Activated B cell treated with CpG ODN at 0.5 μM for 24 hours (primary cell): ENCODE results near the gene DONSON. TPM values are rescaled to one million over a fixed set of nuclear protein-coding genes. Genes with fewer than 3 reads are reported as not detected.

Experiments
- ATAC-seq: fragments of 200-7000 bp; cut with Tn5 transposase; one replicate; pipeline ENCODE4 v1.10.0; 2021; ENCODE audit warnings: low read depth, mild to moderate bottlenecking, moderate library complexity
- CTCF ChIA-PET: fragments of 350-600 bp; sonication (Branson Sonifier 250); formaldehyde crosslinking; loops from one replicate; lab custom pipeline; 2021; ENCODE audit warnings: antibody characterized with exemption; lab: Charles Lee
- POLR2A ChIA-PET: fragments of 350-600 bp; sonication (Branson Sonifier 250); formaldehyde crosslinking; loops from one replicate; lab custom pipeline; 2021; ENCODE audit warnings: antibody characterized with exemption; lab: Charles Lee
- DNase-seq: peaks from one replicate; pipeline ENCODE4 v3.0.0; 2022
- H3K27ac Mint-ChIP-seq: one replicate; pipeline ENCODE4 v1.8.0; 2020; ENCODE audit warnings: mixed read lengths
- H3K27me3 Mint-ChIP-seq: one replicate; pipeline ENCODE4 v1.8.0; 2021; ENCODE audit warnings: mixed read lengths
- H3K36me3 Mint-ChIP-seq: one replicate; pipeline ENCODE4 v1.8.0; 2021; ENCODE audit warnings: low read depth, mixed read lengths
- H3K4me1 Mint-ChIP-seq: one replicate; pipeline ENCODE4 v1.8.0; 2021; ENCODE audit warnings: mixed read lengths
- H3K4me3 Mint-ChIP-seq: one replicate; pipeline ENCODE4 v1.8.0; 2020; ENCODE audit warnings: mild to moderate bottlenecking, mixed read lengths
- H3K9me3 Mint-ChIP-seq: one replicate; pipeline ENCODE4 v1.8.0; 2020; ENCODE audit warnings: mixed read lengths
- intact Hi-C: fragments of 100-400 bp; cut with micrococcal nuclease; formaldehyde crosslinking; loops from one replicate; pipeline ENCODE4 v1.15.1; 2024
- total RNA-seq: library from RNA; stranded (reverse); gene quantifications from 2 replicates; pipeline ENCODE4 v1.2.3, GENCODE V29; 2022
- TF ChIP-seq, protein P1 (sequence below): fragments of 200-600 bp; IDR thresholded peaks from one replicate; pipeline ENCODE4 v1.8.0; 2022; ENCODE audit warnings: antibody characterized with exemption, mild to moderate bottlenecking

Gene DONSON
- total RNA-seq, 1 donor from 2014 or later = 4.4 TPM

DNA sequence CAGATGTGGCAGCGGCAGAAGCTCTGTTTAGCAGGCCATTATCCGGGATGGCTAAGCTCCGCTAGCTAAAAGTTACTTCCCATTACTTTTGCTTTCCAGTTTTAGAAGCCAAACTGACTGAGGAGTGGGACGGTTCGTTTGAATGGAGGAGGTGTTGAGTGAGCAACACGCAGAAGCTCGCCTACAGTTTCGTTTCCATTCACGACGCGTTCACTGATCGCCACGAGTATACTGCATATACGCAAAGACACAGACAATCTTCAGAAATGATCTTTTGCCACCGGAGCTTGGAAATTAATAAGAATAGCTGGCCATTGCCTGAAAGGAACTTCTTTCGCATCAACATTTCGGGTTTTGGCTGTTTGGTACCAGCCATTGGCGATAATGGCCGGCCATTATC is 31.0 kb downstream of the DONSON start:
- Mint-ChIP-seq H3K27me3 (no peaks in the 10 kb centered on the region), H3K36me3 (peaks cover 93% of the 10 kb centered on the region), H3K4me1 (peaks cover 22% of the 10 kb centered on the region), H3K27ac (no peak overlapping the region), H3K4me3 (no peak overlapping the region), H3K9me3 (peaks cover under 1% of the 10 kb centered on the region)
- POLR2A ChIA-PET = interaction anchor here (0.6 kb wide), 1 partner anchor 14 kb away, joined by 4 read pairs; no protein-coding TSS in a partner anchor
- no peak for DNase-seq
- CTCF ChIA-PET = interaction anchor here (1.0 to 1.4 kb wide), 2 partner anchors 49 to 368 kb away, joined by 3 read pairs; no protein-coding TSS in a partner anchor
- TF ChIP-seq, protein P1, sequence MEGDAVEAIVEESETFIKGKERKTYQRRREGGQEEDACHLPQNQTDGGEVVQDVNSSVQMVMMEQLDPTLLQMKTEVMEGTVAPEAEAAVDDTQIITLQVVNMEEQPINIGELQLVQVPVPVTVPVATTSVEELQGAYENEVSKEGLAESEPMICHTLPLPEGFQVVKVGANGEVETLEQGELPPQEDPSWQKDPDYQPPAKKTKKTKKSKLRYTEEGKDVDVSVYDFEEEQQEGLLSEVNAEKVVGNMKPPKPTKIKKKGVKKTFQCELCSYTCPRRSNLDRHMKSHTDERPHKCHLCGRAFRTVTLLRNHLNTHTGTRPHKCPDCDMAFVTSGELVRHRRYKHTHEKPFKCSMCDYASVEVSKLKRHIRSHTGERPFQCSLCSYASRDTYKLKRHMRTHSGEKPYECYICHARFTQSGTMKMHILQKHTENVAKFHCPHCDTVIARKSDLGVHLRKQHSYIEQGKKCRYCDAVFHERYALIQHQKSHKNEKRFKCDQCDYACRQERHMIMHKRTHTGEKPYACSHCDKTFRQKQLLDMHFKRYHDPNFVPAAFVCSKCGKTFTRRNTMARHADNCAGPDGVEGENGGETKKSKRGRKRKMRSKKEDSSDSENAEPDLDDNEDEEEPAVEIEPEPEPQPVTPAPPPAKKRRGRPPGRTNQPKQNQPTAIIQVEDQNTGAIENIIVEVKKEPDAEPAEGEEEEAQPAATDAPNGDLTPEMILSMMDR = no peak
- ATAC-seq = no peak
- intact Hi-C loops = no loop called here

DNA sequence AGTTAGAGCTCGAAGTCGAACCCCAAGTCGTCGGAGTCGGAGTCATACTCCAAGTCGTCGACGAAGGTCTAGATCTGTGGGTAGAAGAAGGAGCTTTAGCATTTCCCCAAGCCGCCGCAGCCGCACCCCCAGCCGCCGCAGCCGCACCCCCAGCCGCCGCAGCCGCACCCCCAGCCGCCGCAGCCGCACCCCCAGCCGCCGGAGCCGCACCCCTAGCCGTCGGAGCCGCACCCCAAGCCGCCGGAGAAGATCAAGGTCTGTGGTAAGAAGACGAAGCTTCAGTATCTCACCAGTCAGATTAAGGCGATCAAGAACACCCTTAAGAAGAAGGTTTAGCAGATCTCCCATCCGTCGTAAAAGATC is 33.5 kb downstream of the DONSON start:
- no peaks in the 10 kb centered on the region for H3K27me3 Mint-ChIP-seq
- DNase-seq (no peak), ATAC-seq (no peak)
- TF ChIP-seq, protein P1 = no peak
- POLR2A ChIA-PET = interaction anchor here (1.7 kb wide), 1 partner anchor 11 kb away, joined by 6 read pairs; the partner anchor contains the start of gene SON
- H3K36me3 Mint-ChIP-seq = peaks cover 89% of the 10 kb centered on the region
- peaks cover 3% of the 10 kb centered on the region for H3K9me3 Mint-ChIP-seq
- no peak overlapping the region for H3K27ac Mint-ChIP-seq
- peaks cover 19% of the 10 kb centered on the region for H3K4me1 Mint-ChIP-seq
- CTCF ChIA-PET = interaction anchor here (1.6 kb wide), 1 partner anchor 51 kb away, joined by 6 read pairs; no protein-coding TSS in a partner anchor
- intact Hi-C loops = no loop called here
- no peak overlapping the region for H3K4me3 Mint-ChIP-seq

DNA sequence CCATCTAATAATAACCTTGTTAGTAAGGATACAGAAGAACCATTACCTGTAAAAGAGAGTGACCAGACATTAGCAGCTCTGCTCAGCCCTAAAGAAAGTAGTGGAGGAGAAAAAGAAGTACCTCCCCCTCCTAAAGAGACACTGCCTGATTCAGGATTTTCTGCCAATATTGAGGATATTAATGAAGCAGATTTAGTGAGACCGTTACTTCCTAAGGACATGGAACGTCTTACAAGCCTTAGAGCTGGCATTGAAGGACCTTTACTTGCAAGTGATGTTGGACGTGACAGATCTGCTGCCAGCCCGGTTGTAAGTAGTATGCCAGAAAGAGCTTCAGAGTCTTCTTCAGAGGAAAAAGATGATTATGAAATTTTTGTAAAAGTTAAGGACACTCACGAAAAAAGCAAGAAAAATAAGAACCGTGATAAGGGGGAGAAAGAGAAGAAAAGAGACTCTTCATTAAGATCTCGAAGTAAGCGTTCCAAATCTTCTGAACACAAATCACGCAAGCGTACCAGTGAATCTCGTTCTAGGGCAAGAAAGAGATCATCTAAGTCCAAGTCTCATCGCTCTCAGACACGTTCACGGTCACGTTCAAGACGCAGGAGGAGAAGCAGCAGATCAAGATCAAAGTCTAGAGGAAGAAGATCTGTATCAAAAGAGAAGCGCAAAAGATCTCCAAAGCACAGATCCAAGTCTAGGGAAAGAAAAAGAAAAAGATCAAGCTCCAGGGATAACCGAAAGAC is 34.1 kb downstream of the DONSON start:
- ChIA-PET CTCF (interaction anchor here (1.6 kb wide), 1 partner anchor 51 kb away, joined by 6 read pairs; no protein-coding TSS in a partner anchor), POLR2A (interaction anchor here (1.7 kb wide), 1 partner anchor 11 kb away, joined by 6 read pairs; the partner anchor contains the start of gene SON)
- ATAC-seq (no peak), DNase-seq (no peak)
- Mint-ChIP-seq H3K27me3 (no peaks in the 10 kb centered on the region), H3K9me3 (peaks cover 3% of the 10 kb centered on the region), H3K4me1 (peaks cover 19% of the 10 kb centered on the region), H3K36me3 (peaks cover 89% of the 10 kb centered on the region), H3K4me3 (no peak overlapping the region), H3K27ac (no peak overlapping the region)
- TF ChIP-seq, protein P1 = no peak
- intact Hi-C loops = no loop called here

DNA sequence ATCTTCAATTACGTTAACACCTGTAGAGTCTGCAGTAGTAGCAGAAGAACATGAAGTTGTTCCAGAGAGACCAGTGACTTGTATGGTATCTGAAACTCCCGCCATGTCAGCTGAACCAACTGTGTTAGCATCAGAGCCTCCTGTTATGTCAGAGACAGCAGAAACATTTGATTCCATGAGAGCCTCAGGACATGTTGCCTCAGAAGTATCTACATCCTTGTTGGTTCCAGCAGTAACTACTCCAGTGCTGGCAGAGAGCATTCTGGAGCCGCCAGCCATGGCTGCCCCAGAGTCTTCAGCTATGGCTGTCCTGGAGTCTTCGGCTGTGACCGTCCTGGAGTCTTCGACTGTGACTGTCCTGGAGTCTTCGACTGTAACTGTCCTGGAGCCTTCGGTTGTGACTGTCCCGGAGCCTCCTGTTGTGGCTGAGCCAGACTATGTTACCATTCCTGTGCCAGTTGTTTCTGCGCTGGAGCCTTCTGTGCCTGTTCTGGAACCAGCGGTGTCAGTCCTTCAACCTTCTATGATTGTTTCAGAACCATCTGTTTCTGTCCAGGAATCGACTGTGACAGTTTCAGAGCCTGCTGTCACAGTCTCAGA is 35.4 kb downstream of the DONSON start:
- H3K9me3 Mint-ChIP-seq = peaks cover 3% of the 10 kb centered on the region
- no peak for DNase-seq
- no peaks in the 10 kb centered on the region for H3K27me3 Mint-ChIP-seq
- intact Hi-C loops = no loop called here
- peaks cover 88% of the 10 kb centered on the region for H3K36me3 Mint-ChIP-seq
- ATAC-seq = no peak
- ChIA-PET CTCF (interaction anchor here (1.6 kb wide), 1 partner anchor 53 kb away, joined by 6 read pairs; no protein-coding TSS in a partner anchor), POLR2A (interaction anchor here (2.3 kb wide), 1 partner anchor 10 kb away, joined by 7 read pairs; the partner anchor contains the start of gene SON)
- no peak overlapping the region for H3K27ac Mint-ChIP-seq
- H3K4me3 Mint-ChIP-seq = no peak overlapping the region
- TF ChIP-seq, protein P1 = no peak
- peaks cover 27% of the 10 kb centered on the region for H3K4me1 Mint-ChIP-seq
